Left colon (tissue), 2 donors: ENCODE measurements around the gene RUNX2. TPM values are rescaled to one million over a fixed set of nuclear protein-coding genes. Genes with fewer than 3 reads are reported as not detected.
A peak's percentile ranks its signal among the peaks of the same experiment; 100 is the strongest.

Source experiments
- ATAC-seq: fragments of 200-7000 bp; cut with Tn5 transposase; one replicate; pipeline ENCODE4 v1.9.1; 2020; ENCODE audit warnings: mild to moderate bottlenecking, moderate library complexity
- DNase-seq, 2 donors: peaks; one replicate each; pipeline ENCODE4 v3.0.0-alpha.2; 2020
- intact Hi-C, 2 donors: fragments of 100-400 bp; cut with DNase I in 1 of 2; cut with micrococcal nuclease in 1 of 2; formaldehyde crosslinking; loops; one replicate each; pipeline versions ENCODE4 v1.11.2 to v1.14.0; 2022; cut with DNase I, micrococcal nuclease
- total RNA-seq, 2 donors: library from RNA; stranded (reverse); fragmentation: NEBNext Ultra II Directional; extraction: Animal tissue kit (Norgen Biotek cat#: 25700); gene quantifications; one replicate each; pipeline ENCODE4 v1.2.1, GENCODE V29; 2021
- donor health status: DM: no; HTN: no; CAD: no.
- donor health status: DM: yes; HTN: yes; CAD: no.

RUNX2 gene
- total RNA-seq, 2 donors from 2014 or later: 2.5 to 3.5 TPM

GRCh38 chr6:45469663-45470062 lies 141.5 kb downstream of the RUNX2 start:
- DNase-seq (no peak), ATAC-seq (no peak)
- intact Hi-C loops: no loop called here

- DNase-seq: no peak
- ATAC-seq: no peak
- intact Hi-C loops: no loop called here
Observed at GRCh38 chr6:45470131-45470738, 142.1 kb downstream of the RUNX2 start.

- peak; percentile 21 for ATAC-seq
- intact Hi-C loops: no loop called here
- DNase-seq: peak in 1 of 2 donors; percentile 28
Observed at GRCh38 chr6:45472382-45472781, 144.3 kb downstream of the RUNX2 start.

- DNase-seq: peak; percentile 26 to 40
- intact Hi-C loops: no loop called here
- ATAC-seq: peak; percentile 92
Observed at GRCh38 chr6:45473121-45473993, 145.2 kb downstream of the RUNX2 start.

- ATAC-seq (no peak), DNase-seq (no peak)
- intact Hi-C loops: no loop called here
Observed at GRCh38 chr6:45474376-45474775, 146.2 kb downstream of the RUNX2 start.

- intact Hi-C loops: no loop called here
- ATAC-seq: no peak
- no peak for DNase-seq
Observed at GRCh38 chr6:45476341-45476740, 148.2 kb downstream of the RUNX2 start.

GRCh38 chr6:45477278-45477677 lies 149.1 kb downstream of the RUNX2 start:
- no peak for DNase-seq
- ATAC-seq: no peak
- intact Hi-C loops: no loop called here

GRCh38 chr6:45477790-45478189 lies 149.7 kb downstream of the RUNX2 start:
- ATAC-seq: no peak
- DNase-seq: no peak
- intact Hi-C loops: no loop called here

- ATAC-seq (no peak), DNase-seq (no peak)
- intact Hi-C loops: no loop called here
Observed at GRCh38 chr6:45478240-45478639, 150.1 kb downstream of the RUNX2 start.

GRCh38 chr6:45479834-45480751 lies 152.0 kb downstream of the RUNX2 start:
- intact Hi-C loops: no loop called here
- ATAC-seq (no peak), DNase-seq (no peak)

- DNase-seq (no peak), ATAC-seq (no peak)
- intact Hi-C loops: no loop called here
Observed at GRCh38 chr6:45480752-45481415, 152.8 kb downstream of the RUNX2 start.

- DNase-seq (no peak), ATAC-seq (no peak)
- intact Hi-C loops: no loop called here
Observed at GRCh38 chr6:45483021-45483420, 154.9 kb downstream of the RUNX2 start.

- intact Hi-C loops: no loop called here
- ATAC-seq: no peak
- no peak for DNase-seq
Observed at GRCh38 chr6:45483501-45483900, 155.4 kb downstream of the RUNX2 start.

GRCh38 chr6:45486736-45487135 lies 158.6 kb downstream of the RUNX2 start:
- ATAC-seq (no peak), DNase-seq (no peak)
- intact Hi-C loops: no loop called here

- no peak for ATAC-seq
- intact Hi-C loops: no loop called here
- no peak for DNase-seq
Observed at GRCh38 chr6:45487645-45488044, 159.5 kb downstream of the RUNX2 start.

- ATAC-seq (no peak), DNase-seq (no peak)
- intact Hi-C loops: no loop called here
Observed at GRCh38 chr6:45488269-45488668, 160.1 kb downstream of the RUNX2 start.

- DNase-seq (no peak), ATAC-seq (no peak)
- intact Hi-C loops: no loop called here
Observed at GRCh38 chr6:45488889-45489288, 160.8 kb downstream of the RUNX2 start.

GRCh38 chr6:45491048-45491735 lies 163.1 kb downstream of the RUNX2 start:
- ATAC-seq: no peak
- no peak for DNase-seq
- intact Hi-C loops: no loop called here
